HepG2 (cell line): ENCODE data around the gene CA14. TPM values are rescaled to one million over a fixed set of nuclear protein-coding genes. Genes with fewer than 3 reads are reported as not detected.

Source experiments
- ATAC-seq: fragments of 200-7000 bp; cut with Tn5 transposase; 3 replicates; pipeline ENCODE4 v1.9.1; 2020; ENCODE audit warnings: mild to moderate bottlenecking, moderate library complexity
- BruUV-seq: library from RNA; stranded (reverse); fragments of 400-500 nt; replicated peaks from 2 replicates; lab custom pipeline; 2021; lab: Mats Ljungman, UMichigan
- CTCF ChIA-PET: fragments of 300-600 bp; formaldehyde crosslinking; extraction: SDS; loops from one replicate; lab custom pipeline; 2021; ENCODE audit warnings: low total read pairs, inconsistent platforms, low intra/inter-chr PET ratio; lab: Yijun Ruan, JAX
- POLR2A ChIA-PET: fragments of 350-600 bp; sonication (Branson Sonifier 250); formaldehyde crosslinking; loops from one replicate; lab custom pipeline; 2020; ENCODE audit warnings: antibody characterized with exemption, inconsistent platforms; lab: Yijun Ruan, JAX
- DNase-seq: peaks from one replicate; pipeline ENCODE4 v3.0.0-alpha.2; 2015; ENCODE audit warnings: low spot score
- FAIRE-seq: peaks from 3 replicates; lab custom pipeline; 2011; peaks lifted over from hg19 to GRCh38; lab: Jason Lieb, UNC
- H2AFZ ChIP-seq: one replicate; pipeline ENCODE4 v1.6.1; 2011; ENCODE audit warnings: low read length, inconsistent platforms
- H3K27ac ChIP-seq: fragments of 300-600 bp; 3 replicates; pipeline ENCODE4 v1.8.0; 2011; ENCODE audit warnings: mixed run types, mild to moderate bottlenecking, mixed read lengths, low read length, inconsistent platforms; ENCODE audit not compliant: insufficient read depth; ENCODE audit errors: extremely low read length
- H3K27me3 ChIP-seq, 2 experiments: fragments of 200-600 bp in 1 of 2; 2 replicates in 1 of 2; 3 replicates in 1 of 2; pipeline versions ENCODE4 v1.6.0 to v1.8.0; 2011; ENCODE audit warnings: low read length in 2 of 2, mild to moderate bottlenecking in 2 of 2, moderate library complexity in 2 of 2, inconsistent platforms in 1 of 2; ENCODE audit not compliant: insufficient read depth in 2 of 2, control insufficient read depth in 1 of 2
- H3K36me3 ChIP-seq, 2 experiments: fragments of 200-600 bp in 1 of 2; replicated peaks in 1 of 2; 2 replicates in 1 of 2; 3 replicates in 1 of 2; pipeline versions ENCODE4 v1.5.1 to v1.8.0; 2011; ENCODE audit warnings: low read length in 2 of 2, inconsistent platforms in 1 of 2; ENCODE audit not compliant: insufficient read depth in 2 of 2, control insufficient read depth in 1 of 2
- H3K4me1 ChIP-seq: 2 replicates; pipeline ENCODE4 v1.5.1; 2012; ENCODE audit warnings: low read length, inconsistent platforms; ENCODE audit not compliant: insufficient read depth
- H3K4me2 ChIP-seq: 2 replicates; pipeline ENCODE4 v1.6.0; 2011; ENCODE audit warnings: low read depth, low read length, inconsistent platforms
- H3K4me3 ChIP-seq, 3 experiments: fragments of 200-600 bp in 1 of 3; sonication (generic), shearing (Covaris generic) in 1 of 3; replicated peaks in 1 of 3; 2 replicates each; pipeline ENCODE4 v1.5.1; 2011 to 2016; ENCODE audit warnings: low read length in 3 of 3, inconsistent platforms in 2 of 3, low read depth in 2 of 3, mild to moderate bottlenecking in 2 of 3, control low read depth in 1 of 3, mixed read lengths in 1 of 3; ENCODE audit not compliant: insufficient read depth in 1 of 3
- H3K79me2 ChIP-seq: one replicate; pipeline ENCODE4 v1.6.1; 2011; ENCODE audit warnings: low read length, inconsistent platforms; ENCODE audit not compliant: insufficient read depth
- H3K9ac ChIP-seq: 2 replicates; pipeline ENCODE4 v1.6.0; 2011; ENCODE audit warnings: mild to moderate bottlenecking, low read depth, low read length, inconsistent platforms; ENCODE audit not compliant: insufficient read depth
- H3K9me3 ChIP-seq: 2 replicates; pipeline ENCODE4 v1.5.1; 2012; ENCODE audit warnings: mild to moderate bottlenecking, low read length
- H4K20me1 ChIP-seq: 2 replicates; pipeline ENCODE4 v1.6.0; 2011; ENCODE audit warnings: inconsistent platforms, mild to moderate bottlenecking, low read length, moderate library complexity; ENCODE audit not compliant: insufficient read depth
- POLR2A ChIP-seq, 2 experiments: IDR thresholded peaks; 2 replicates each; pipeline ENCODE4 v1.6.1; 2011; ENCODE audit warnings: low read depth in 2 of 2, low read length in 2 of 2, mild to moderate bottlenecking in 1 of 2, moderate library complexity in 1 of 2; ENCODE audit not compliant: insufficient read depth in 1 of 2
- ZNF335 ChIP-seq: sonication (generic); formaldehyde crosslinking; IDR thresholded peaks from 2 replicates; pipeline ENCODE4 v1.4.0; 2020; ENCODE audit warnings: missing genetic modification reagents
- WGBS: methylation state at CpG from one replicate; pipeline ENCODE4 v1.1.6; 2017; ENCODE audit warnings: low lambda C conversion rate; 5-methylcytosine and 5-hydroxymethylcytosine counted together
- in situ Hi-C: cut with HindIII; loops from 2 replicates; pipeline ENCODE4 v1.10.0; 2017; ENCODE audit warnings: low pct_unique_long_range_greater_than_20kb; ENCODE audit not compliant: extremely low pct_ligation_motif_present
- intact Hi-C: fragments of 100-400 bp; cut with micrococcal nuclease; formaldehyde crosslinking; loops from one replicate; pipeline ENCODE4 v1.10.0; 2022; ENCODE audit not compliant: unreplicated experiment
- polyA plus RNA-seq, 8 experiments: library from polyadenylated mRNA; depleted of rRNA in 3 of 8; stranded (reverse) in 7 of 8; unstranded in 1 of 8; fragments of >200 nt; fragmentation: Illumina TruSeq in 4 of 8; extraction: Trizol in 4 of 8; gene quantifications; 2 replicates each; pipeline versions ENCODE4 v1.2.1 to v1.2.3, GENCODE V29; 2011 to 2016; ENCODE audit warnings: low read depth in 4 of 8, missing spikeins in 1 of 8, mixed read lengths in 1 of 8; ENCODE audit not compliant: insufficient read depth in 1 of 8
- total RNA-seq, 5 experiments: library from RNA; depleted of rRNA; stranded (reverse); fragments of >200 nt; fragmentation: Illumina TruSeq; extraction: Trizol; gene quantifications; 2 replicates each; pipeline ENCODE4 v1.2.3, GENCODE V29; 2016; ENCODE audit warnings: low read depth in 1 of 5
- TF ChIP-seq, protein P1 (sequence below): sonication (generic); IDR thresholded peaks from 2 replicates; pipeline ENCODE4 v1.6.1; 2016; ENCODE audit warnings: low read depth, borderline replicate concordance
- TF ChIP-seq, protein P2 (sequence below): sonication (generic); formaldehyde crosslinking; IDR thresholded peaks from 2 replicates; pipeline ENCODE4 v1.4.0; 2020; ENCODE audit warnings: missing genetic modification reagents

Gene CA14
- total and polyA plus RNA-seq, 2 of the 13 experiments (the other 11 are each of a cell fraction or from before 2014, with no cell fraction given), result 2.4 to 8.5 TPM

- TF ChIP-seq, protein P1, sequence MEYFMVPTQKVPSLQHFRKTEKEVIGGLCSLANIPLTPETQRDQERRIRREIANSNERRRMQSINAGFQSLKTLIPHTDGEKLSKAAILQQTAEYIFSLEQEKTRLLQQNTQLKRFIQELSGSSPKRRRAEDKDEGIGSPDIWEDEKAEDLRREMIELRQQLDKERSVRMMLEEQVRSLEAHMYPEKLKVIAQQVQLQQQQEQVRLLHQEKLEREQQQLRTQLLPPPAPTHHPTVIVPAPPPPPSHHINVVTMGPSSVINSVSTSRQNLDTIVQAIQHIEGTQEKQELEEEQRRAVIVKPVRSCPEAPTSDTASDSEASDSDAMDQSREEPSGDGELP, result no peak
- no peak for TF ChIP-seq ZNF335 (CRISPR knock-in tag)
Observed at GRCh38 chr1:150261367-150261766, 3.8 kb downstream of the CA14 start (continued).

DNA sequence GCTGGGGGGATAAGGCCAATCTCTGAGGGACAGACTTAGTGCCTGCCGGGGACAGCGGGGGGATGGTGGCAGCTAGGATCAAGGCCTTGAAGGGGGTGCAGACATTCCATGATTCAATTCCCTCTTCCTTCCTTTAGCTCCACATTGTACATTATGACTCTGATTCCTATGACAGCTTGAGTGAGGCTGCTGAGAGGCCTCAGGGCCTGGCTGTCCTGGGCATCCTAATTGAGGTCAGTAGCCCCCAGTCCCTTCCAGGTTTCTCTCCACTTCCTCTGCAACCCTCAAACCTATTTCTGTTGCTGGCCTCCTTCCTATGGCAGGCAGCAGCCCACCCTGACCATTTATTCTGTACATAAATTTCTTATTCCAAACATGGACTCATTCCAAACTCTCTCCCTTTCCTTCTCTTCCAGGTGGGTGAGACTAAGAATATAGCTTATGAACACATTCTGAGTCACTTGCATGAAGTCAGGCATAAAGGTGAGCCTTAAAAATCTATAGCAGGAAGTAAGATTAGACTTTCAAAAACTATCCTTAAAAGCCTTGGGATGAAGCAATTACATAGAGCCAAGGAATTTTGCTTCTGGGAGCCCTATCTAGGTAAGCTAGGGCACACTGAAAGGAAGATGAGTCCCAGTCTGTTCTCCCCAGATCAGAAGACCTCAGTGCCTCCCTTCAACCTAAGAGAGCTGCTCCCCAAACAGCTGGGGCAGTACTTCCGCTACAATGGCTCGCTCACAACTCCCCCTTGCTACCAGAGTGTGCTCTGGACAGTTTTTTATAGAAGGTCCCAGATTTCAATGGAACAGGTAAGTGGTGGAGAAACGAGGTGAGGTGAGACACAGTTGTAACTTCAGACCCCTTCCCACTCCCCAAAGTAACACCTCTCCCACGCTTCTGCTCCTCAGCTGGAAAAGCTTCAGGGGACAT lies 5.1 kb downstream of the CA14 start:
- Histone ChIP-seq H3K4me3 (no peak overlapping the region), H2AFZ (no peak overlapping the region), H3K27me3 (no peaks in the 10 kb centered on the region; a peak in 1 of 5 replicates), H3K9me3 (no peaks in the 10 kb centered on the region)
- in situ Hi-C loops, result no loop called here
- ATAC-seq, result no peak
- no TSS peak for BruUV-seq
- TF ChIP-seq, protein P2, sequence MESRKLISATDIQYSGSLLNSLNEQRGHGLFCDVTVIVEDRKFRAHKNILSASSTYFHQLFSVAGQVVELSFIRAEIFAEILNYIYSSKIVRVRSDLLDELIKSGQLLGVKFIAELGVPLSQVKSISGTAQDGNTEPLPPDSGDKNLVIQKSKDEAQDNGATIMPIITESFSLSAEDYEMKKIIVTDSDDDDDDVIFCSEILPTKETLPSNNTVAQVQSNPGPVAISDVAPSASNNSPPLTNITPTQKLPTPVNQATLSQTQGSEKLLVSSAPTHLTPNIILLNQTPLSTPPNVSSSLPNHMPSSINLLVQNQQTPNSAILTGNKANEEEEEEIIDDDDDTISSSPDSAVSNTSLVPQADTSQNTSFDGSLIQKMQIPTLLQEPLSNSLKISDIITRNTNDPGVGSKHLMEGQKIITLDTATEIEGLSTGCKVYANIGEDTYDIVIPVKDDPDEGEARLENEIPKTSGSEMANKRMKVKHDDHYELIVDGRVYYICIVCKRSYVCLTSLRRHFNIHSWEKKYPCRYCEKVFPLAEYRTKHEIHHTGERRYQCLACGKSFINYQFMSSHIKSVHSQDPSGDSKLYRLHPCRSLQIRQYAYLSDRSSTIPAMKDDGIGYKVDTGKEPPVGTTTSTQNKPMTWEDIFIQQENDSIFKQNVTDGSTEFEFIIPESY, result no peak
- 0 out of 4 replicates have a peak, but pooled peaks of 1 of the 2 experiments have one; percentile 7 for TF ChIP-seq POLR2A (IDR thresholded peaks at IDR 0.05; ENCODE audit: insufficient read depth in 1 of 2, low read depth in 2 of 2, low read length in 2 of 2)
- TF ChIP-seq, all 625 proteins: peak for 1
- FAIRE-seq (no peak), DNase-seq (no peak)
- no peak overlapping the region for H3K27ac ChIP-seq
- peaks cover 12% of the 10 kb centered on the region for H3K79me2 ChIP-seq
- POLR2A ChIA-PET, result interaction anchor here (0.6 to 1.9 kb wide), 2 partner anchors 18 to 125 kb away, joined by 4 to 5 read pairs; no protein-coding TSS in a partner anchor
- no peak overlapping the region for H3K9ac ChIP-seq
- CTCF ChIA-PET, result no interaction called here
- intact Hi-C loops, result no loop called here
- no peak overlapping the region for H3K4me2 ChIP-seq
- peaks cover 41% of the 10 kb centered on the region for H3K4me1 ChIP-seq
- WGBS, result 91% methylated on average over 6 of the region's 6 CpGs
- no peaks in the 10 kb centered on the region for H4K20me1 ChIP-seq
- peaks cover 8 to 26% of the 10 kb centered on the region in 2 experiments; a peak in 4 of 5 replicates for H3K36me3 ChIP-seq
